Mucosa of descending colon (tissue), 3 donors: ENCODE data around the gene MFAP3. TPM values are rescaled to one million over a fixed set of nuclear protein-coding genes. Genes with fewer than 3 reads are reported as not detected.

ENCODE experiments used
- ATAC-seq: fragments of 200-7000 bp; cut with Tn5 transposase; one replicate; pipeline ENCODE4 v1.9.1; 2020; ENCODE audit warnings: mild to moderate bottlenecking, moderate library complexity
- DNase-seq, 3 donors: peaks; one replicate each; pipeline ENCODE4 v3.0.0-alpha.2; 2020
- H3K36me3 ChIP-seq: fragments of 200-600 bp; one replicate; pipeline ENCODE4 v1.8.0; 2021; ENCODE audit warnings: low read depth, mild to moderate bottlenecking
- H3K4me1 ChIP-seq: fragments of 200-600 bp; one replicate; pipeline ENCODE4 v1.8.0; 2021; ENCODE audit warnings: low read depth, mild to moderate bottlenecking
- H3K4me3 ChIP-seq: fragments of 200-600 bp; one replicate; pipeline ENCODE4 v1.8.0; 2021; ENCODE audit warnings: mild to moderate bottlenecking
- H3K9me3 ChIP-seq: fragments of 200-600 bp; one replicate; pipeline ENCODE4 v1.8.0; 2021; ENCODE audit warnings: mild to moderate bottlenecking
- intact Hi-C, 2 donors: fragments of 100-400 bp; cut with DNase I in 1 of 2; cut with micrococcal nuclease in 1 of 2; formaldehyde crosslinking; loops; one replicate each; pipeline versions ENCODE4 v1.11.0 to v1.11.1; 2022; cut with DNase I, micrococcal nuclease
- total RNA-seq, 3 donors: library from RNA; stranded (reverse); fragmentation: NEBNext Ultra II Directional in 2 of 3; extraction: Animal tissue kit (Norgen Biotek cat#: 25700) in 2 of 3; gene quantifications; one replicate each; pipeline versions ENCODE4 v1.2.1 to v1.2.4, GENCODE V29; 2021 to 2023
- TF ChIP-seq, protein P1 (sequence below): fragments of 200-600 bp; IDR thresholded peaks from one replicate; pipeline ENCODE4 v1.8.0; 2022; ENCODE audit warnings: antibody characterized with exemption, mild to moderate bottlenecking
- donor health status: DM: no; HTN: no; CAD: no; lungs with moderate emphysema.
- donor health status: DM: no; HTN: no; CAD: no.
- donor health status: DM: no; HTN: yes; CAD: no.

Gene MFAP3
- total RNA-seq, 3 donors from 2014 or later = 28.1 to 33.4 (median 31.5) TPM

DNA sequence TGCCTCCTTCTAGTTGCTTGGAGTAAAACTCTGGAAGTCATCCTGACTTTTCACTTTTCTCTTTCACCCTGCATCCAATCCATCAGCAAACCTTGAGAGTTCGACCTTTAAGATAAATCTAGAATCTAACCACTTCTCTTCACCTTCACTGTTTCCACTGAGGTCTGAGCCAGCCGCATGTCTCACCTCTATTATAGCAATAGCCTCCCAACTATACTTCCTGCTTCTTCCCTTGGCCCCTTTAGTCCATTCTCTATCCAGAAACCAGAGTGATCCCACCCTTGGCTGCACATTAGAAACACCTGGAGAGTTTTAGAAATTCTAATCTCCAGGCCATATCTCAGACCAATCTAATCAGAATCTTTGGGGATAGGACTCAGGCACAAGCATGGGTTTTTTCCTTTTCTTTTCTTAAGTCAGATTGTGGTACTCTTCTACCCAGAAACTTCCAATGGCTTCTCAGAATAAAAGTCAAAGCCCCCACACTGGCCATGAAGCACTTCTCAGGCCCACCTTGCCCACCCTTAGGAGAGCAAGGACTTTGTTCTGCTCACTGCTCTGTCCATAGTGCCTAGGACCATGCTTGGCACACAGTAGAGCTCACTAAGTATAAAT, 33.1 kb downstream of the MFAP3 start:
- no peak overlapping the region for H3K4me3 ChIP-seq
- no peaks in the 10 kb centered on the region for H3K9me3 ChIP-seq
- intact Hi-C loops = loop anchor here (5.0 to 10.0 kb wide), 3 partner anchors 110 to 335 kb away; no protein-coding TSS in a partner anchor
- no peak for ATAC-seq
- peaks cover 4% of the 10 kb centered on the region for H3K4me1 ChIP-seq
- TF ChIP-seq, protein P1, sequence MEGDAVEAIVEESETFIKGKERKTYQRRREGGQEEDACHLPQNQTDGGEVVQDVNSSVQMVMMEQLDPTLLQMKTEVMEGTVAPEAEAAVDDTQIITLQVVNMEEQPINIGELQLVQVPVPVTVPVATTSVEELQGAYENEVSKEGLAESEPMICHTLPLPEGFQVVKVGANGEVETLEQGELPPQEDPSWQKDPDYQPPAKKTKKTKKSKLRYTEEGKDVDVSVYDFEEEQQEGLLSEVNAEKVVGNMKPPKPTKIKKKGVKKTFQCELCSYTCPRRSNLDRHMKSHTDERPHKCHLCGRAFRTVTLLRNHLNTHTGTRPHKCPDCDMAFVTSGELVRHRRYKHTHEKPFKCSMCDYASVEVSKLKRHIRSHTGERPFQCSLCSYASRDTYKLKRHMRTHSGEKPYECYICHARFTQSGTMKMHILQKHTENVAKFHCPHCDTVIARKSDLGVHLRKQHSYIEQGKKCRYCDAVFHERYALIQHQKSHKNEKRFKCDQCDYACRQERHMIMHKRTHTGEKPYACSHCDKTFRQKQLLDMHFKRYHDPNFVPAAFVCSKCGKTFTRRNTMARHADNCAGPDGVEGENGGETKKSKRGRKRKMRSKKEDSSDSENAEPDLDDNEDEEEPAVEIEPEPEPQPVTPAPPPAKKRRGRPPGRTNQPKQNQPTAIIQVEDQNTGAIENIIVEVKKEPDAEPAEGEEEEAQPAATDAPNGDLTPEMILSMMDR = no peak
- H3K36me3 ChIP-seq = no peaks in the 10 kb centered on the region
- no peak for DNase-seq

DNA sequence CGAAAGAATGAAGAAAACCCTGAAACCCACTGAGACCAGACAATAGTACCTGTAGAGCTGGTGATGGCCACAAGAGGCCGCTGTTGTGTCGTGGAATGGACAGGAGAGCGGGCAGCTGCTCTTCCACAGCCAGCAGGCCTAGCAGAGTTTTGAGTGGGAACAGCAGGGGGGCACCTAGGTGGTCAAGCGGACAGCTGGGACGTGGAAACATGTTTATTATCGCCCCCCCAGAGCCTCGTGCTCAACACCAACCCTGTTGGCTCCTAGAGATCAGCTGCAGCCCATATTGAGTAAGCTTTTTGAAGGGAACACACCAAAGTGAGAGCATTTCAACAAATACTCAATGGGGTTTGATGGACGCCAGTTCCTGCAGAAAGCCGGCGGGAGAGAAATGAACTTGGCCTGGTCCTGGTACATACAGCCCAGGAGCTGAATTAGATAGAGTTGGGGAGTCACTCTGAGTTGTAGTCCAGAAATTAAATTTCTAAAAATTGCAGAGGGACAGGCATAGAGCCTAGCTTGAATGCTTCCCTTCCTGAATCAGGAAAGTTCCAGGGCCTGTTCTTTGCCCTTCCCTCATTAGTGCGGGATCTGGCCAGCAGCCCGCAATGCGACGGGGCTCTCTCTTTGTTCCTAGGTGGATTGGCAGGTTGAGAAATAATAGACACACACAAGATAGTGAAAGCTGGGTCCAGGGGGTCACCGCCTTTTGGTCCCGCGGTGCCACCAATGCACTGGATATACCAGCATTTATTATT, 33.8 kb downstream of the MFAP3 start:
- Histone ChIP-seq H3K4me3 (no peak overlapping the region), H3K9me3 (no peaks in the 10 kb centered on the region), H3K36me3 (no peaks in the 10 kb centered on the region), H3K4me1 (peaks cover 4% of the 10 kb centered on the region)
- DNase-seq = peak; percentile 79 to 88 (median 86)
- TF ChIP-seq, protein P1 = peak; percentile 70
- peak; percentile 95 for ATAC-seq
- intact Hi-C loops = loop anchor here (5.0 to 10.0 kb wide), 3 partner anchors 110 to 335 kb away; no protein-coding TSS in a partner anchor

DNA sequence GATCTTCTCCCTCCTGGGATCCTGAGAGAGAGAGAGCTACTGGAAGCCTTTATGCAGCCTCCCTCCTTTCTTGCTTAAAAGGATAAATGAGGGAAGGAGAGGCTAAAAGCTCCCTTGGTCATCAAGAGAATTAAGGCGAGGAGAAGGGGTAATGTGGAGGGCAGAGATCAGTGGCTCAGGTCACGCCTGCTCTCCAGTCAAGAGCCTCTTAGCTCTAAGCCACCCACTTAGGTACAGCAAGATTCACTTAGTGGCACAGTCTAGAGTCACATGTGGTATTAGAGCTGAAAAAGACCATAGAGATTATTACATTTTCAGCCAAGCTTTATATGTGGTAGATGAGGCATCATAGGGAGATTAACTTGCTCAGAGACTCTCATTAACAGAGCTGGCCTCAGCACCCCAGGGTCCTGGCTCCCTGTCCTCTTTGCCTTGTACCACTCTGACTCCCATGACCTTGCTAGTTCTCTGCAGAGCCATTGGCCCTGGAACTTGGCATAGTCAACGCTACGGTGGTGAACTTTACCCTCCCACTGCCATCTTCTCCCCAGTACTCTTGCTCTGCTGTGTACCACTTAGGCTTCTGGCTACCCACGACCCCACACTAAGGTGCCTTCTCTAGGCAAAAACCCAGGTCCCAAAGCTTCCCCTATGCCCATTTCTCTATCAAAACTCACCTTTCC, 37.6 kb downstream of the MFAP3 start:
- no peaks in the 10 kb centered on the region for H3K4me1 ChIP-seq
- TF ChIP-seq, protein P1 = no peak
- no peak for ATAC-seq
- no peak for DNase-seq
- no peaks in the 10 kb centered on the region for H3K36me3 ChIP-seq
- intact Hi-C loops = loop anchor here in 1 of 2 donors (10.0 kb wide), 1 partner anchor 328 kb away; no protein-coding TSS in a partner anchor
- H3K4me3 ChIP-seq = no peak overlapping the region
- H3K9me3 ChIP-seq = no peaks in the 10 kb centered on the region

DNA sequence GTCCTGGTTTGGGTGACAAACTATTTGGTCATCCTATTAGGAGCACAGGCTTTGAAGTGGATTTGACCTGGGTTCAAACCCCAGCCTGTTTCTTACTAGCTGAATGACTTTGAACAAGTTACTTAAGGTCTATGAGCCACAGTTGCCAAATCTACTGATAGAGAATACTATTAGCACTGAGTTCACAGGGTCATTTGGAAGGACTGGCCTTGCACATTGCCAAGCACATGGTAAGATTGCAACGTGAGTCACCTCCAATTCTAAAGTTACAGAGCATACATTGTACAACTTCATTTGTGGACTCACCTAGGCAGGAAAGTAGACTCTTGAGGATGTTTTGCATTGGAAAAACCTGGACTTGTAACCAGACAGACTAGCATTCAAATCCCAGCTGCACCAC, 38.9 kb downstream of the MFAP3 start:
- no peak for DNase-seq
- intact Hi-C loops = loop anchor here in 1 of 2 donors (10.0 kb wide), 1 partner anchor 327 kb away; no protein-coding TSS in a partner anchor
- Histone ChIP-seq H3K4me1 (no peaks in the 10 kb centered on the region), H3K4me3 (no peak overlapping the region), H3K9me3 (no peaks in the 10 kb centered on the region), H3K36me3 (no peaks in the 10 kb centered on the region)
- no peak for ATAC-seq
- TF ChIP-seq, protein P1 = no peak

DNA sequence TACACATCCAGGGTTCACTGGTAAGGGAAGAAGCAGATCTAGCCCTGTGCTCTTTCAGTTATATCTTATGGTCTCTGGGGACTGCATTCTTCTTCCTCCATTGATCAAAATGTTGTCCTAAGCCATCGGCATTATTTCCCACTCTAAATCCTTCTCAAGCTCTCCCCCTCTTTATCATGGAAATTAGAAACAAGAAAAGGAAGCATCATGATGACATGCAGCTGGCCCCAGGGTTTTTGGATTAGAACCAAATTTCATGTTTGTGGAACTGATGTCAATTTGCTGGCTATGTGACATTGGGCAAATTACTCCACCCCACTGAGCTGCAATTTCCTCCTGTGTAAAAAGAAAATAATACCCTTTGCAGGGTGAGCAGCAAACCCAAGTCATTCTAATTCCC, 39.5 kb downstream of the MFAP3 start:
- H3K4me1 ChIP-seq = no peaks in the 10 kb centered on the region

More for the DNA sequence above, 39.5 kb downstream of the MFAP3 start:
- ATAC-seq = no peak
- intact Hi-C loops = loop anchor here in 1 of 2 donors (10.0 kb wide), 1 partner anchor 327 kb away; no protein-coding TSS in a partner anchor
- Histone ChIP-seq H3K36me3 (no peaks in the 10 kb centered on the region), H3K4me3 (no peak overlapping the region), H3K9me3 (no peaks in the 10 kb centered on the region)
- TF ChIP-seq, protein P1 = no peak
- no peak for DNase-seq
